OCI-LY7 (cell line): ENCODE data around the gene CD74.

Source experiments
- CTCF ChIP-seq: fragments of 200-600 bp; sonication (generic); conservative IDR thresholded peaks from 2 replicates; pipeline ENCODE4 v1.5.1; 2014; ENCODE audit warnings: mild to moderate bottlenecking, antibody characterized with exemption, low read length, moderate library complexity, mixed read lengths
- EZH2phosphoT487 ChIP-seq: fragments of 200-600 bp; sonication (generic); IDR thresholded peaks from 2 replicates; pipeline ENCODE4 v1.6.1; 2018; ENCODE audit warnings: low read depth, borderline replicate concordance, mild to moderate bottlenecking, mixed run types, antibody characterized with exemption, low read length, moderate library complexity, mixed read lengths

DNA sequence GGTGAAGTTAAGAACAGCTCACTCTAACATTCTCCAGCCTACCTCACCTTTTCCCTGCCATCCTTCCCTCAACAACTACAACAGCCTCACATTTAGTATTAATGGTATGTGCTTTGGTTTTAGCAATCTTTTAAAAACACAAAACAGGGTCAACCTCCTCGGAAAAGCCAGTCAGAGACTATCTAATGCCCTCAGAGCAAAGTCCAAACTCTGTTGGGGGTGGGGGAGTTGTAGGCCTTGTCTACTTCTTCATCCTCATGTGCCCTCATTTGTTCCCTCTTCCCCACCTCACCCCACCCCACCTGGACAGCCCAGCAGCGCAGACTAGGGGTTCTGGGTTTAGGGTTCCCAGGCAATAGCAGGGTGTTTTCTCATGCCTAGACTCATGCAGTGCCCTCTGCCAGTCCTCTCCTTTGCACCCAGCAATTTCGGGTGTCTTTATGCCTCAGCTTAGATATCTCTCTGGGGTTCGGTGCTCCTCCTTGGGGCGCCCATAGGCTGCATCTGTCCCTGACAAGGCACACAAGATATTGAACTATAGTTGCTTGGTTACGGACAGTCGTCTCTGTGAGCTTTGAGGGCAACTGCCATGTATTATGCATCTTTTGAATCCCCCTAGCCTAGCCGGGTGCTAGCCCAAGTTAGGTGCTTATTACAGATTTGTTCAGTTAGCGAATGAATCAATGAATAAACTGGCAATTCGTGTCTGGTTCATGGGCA is 56.0 kb downstream of the CD74 start:
- TF ChIP-seq EZH2phosphoT487 (no peak), CTCF (no peak)
